BE2C (cell line): ENCODE measurements around the gene SLC9A3.
A peak's percentile ranks its signal among the peaks of the same experiment; 100 is the strongest.

Experiments
- DNase-seq: peaks from one replicate; pipeline ENCODE4 v3.0.0-alpha.2; 2020
- H3K27me3 ChIP-seq: fragments of 250-450 bp; sonication (Bioruptor Pico); 2 replicates; pipeline ENCODE4 v1.5.1; 2020; ENCODE audit warnings: mild to moderate bottlenecking
- H3K36me3 ChIP-seq: fragments of 250-450 bp; sonication (Bioruptor Pico); 2 replicates; pipeline ENCODE4 v1.5.1; 2020; ENCODE audit warnings: mild to moderate bottlenecking
- H3K4me1 ChIP-seq: fragments of 250-450 bp; sonication (Bioruptor Pico); 2 replicates; pipeline ENCODE4 v1.5.1; 2020
- H3K4me3 ChIP-seq: 2 replicates; pipeline ENCODE4 v1.5.1; 2011; ENCODE audit warnings: low read depth, low read length
- H3K9me3 ChIP-seq: fragments of 250-450 bp; sonication (Bioruptor Pico); 2 replicates; pipeline ENCODE4 v1.5.1; 2020
- TF ChIP-seq, protein P1 (sequence below): IDR thresholded peaks from 2 replicates; pipeline ENCODE4 v1.5.1; 2012; ENCODE audit warnings: mild to moderate bottlenecking, low read depth, low read length

SLC9A3 gene

DNA sequence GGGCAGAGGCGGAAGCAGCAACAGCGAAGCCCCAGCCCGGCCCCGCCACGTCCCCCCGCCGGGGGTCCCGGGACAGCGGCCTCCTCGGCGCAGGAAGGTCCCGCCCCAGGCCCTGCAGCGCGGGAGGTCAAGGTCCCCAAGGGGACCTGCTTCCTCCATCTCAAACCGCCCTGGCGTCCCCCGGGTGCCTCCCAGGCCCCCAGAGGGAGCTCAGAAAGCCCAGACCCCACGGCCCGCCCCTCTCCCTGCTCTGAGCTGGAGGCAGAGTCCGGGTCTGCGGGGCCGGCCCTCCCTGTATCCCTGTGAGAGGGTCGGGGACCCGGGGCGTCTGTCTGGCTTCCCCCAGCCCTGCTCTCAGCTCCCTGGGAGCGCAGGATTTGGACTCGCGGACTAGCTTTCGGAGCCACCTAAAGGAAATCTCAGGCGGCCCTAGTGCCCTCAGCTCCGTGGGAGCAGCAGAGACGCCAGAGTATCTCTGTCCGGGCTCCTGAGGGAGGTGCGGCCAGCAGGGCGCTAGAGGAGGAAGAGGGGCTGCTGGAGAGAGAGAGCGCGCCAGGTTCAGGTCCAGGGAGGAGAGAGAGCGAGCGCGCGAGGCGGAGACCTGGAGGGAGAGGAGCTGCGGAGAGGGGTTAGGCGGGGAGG lies 50.6 kb downstream of the SLC9A3 start:
- DNase-seq = peak; percentile 37
- peaks cover 47% of the 10 kb centered on the region for H3K27me3 ChIP-seq
- TF ChIP-seq, protein P1, sequence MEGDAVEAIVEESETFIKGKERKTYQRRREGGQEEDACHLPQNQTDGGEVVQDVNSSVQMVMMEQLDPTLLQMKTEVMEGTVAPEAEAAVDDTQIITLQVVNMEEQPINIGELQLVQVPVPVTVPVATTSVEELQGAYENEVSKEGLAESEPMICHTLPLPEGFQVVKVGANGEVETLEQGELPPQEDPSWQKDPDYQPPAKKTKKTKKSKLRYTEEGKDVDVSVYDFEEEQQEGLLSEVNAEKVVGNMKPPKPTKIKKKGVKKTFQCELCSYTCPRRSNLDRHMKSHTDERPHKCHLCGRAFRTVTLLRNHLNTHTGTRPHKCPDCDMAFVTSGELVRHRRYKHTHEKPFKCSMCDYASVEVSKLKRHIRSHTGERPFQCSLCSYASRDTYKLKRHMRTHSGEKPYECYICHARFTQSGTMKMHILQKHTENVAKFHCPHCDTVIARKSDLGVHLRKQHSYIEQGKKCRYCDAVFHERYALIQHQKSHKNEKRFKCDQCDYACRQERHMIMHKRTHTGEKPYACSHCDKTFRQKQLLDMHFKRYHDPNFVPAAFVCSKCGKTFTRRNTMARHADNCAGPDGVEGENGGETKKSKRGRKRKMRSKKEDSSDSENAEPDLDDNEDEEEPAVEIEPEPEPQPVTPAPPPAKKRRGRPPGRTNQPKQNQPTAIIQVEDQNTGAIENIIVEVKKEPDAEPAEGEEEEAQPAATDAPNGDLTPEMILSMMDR = no peak

DNA sequence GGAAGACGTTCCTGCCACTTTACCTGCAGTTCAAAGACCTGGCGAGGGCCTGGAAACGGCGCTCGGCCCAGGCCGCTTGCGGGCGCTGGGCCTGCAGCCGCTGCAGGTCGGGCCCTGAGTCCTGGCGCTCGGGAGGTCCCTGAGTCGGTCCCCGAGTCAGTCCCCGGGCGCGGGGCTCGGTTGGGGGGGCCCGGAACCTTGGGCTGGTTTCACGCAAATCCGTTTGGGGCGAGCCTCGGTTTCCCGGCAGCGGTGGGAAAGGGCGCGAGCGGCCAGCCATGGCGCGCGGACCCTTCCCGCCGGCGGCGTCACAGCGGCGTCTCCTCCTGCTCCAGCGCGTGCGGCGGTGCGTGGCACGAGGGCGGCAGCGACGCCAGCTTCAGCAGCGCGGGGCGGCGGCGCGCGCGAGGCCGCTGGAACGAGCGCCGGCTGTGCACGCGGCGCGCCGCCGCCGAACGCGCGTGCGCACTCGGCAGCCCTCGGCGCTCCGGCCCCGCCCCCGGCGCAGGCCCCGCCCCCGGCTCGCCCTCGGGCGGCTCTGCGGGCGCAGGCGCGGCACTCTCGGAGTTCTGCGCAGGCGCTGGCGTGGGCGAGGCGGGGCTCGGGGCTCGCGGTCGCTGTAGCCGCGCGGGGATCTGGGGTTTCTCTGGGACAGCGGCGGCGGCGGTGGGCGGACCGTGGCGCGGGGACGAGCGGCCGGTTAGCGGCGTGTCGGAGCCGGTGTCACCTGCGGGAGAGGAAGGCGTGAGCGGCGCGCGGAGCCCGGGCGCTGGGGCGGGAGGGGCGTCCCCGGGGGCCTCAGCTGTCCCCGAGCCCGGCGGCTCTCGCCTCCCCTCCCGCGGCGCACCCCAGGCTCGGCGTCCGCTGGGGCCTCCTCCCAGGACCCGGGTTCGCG lies 51.3 kb downstream of the SLC9A3 start:
- peaks cover 8% of the 10 kb centered on the region for H3K36me3 ChIP-seq
- no peaks in the 10 kb centered on the region for H3K9me3 ChIP-seq
- peak overlapping the region; percentile 78 for H3K4me3 ChIP-seq
- H3K4me1 ChIP-seq = no peaks in the 10 kb centered on the region
- H3K27me3 ChIP-seq = peaks cover 39% of the 10 kb centered on the region
- TF ChIP-seq, protein P1 = no peak
- DNase-seq = peak; percentile 90

More for the DNA sequence above, 50.6 kb downstream of the SLC9A3 start:
- H3K4me3 ChIP-seq = peak overlapping the region; percentile 68
- H3K36me3 ChIP-seq = peaks cover 8% of the 10 kb centered on the region
- no peaks in the 10 kb centered on the region for H3K4me1 ChIP-seq
- H3K9me3 ChIP-seq = no peaks in the 10 kb centered on the region

DNA sequence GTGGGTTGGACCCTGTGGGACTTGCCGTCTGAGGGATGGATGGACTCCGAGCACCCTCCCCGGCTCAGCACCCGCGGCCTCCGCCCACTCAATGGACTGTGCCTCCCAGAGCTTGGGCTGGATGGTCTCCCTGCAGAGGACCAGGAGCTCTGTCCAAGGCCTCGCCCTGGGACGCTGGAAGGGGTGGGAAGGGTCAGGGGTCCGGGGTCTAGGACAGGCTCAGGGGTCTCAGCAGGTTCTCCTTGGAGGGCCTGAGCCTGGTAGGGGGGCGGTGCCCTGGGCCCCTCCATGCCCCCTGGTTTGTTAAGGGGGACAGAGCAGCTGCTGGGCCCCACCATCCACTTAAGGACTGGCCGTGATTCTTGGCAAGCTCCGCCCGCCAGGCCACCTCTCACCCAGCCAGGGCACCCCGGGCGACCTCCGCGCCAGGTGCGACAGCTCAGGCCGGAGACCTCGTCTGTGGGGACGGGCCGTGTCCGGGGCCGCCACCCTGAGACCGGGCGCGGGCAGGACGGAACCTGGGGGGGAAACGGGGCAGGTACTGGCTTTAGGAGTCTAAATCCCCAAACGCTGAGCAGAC lies 52.1 kb downstream of the SLC9A3 start:
- peaks cover 32% of the 10 kb centered on the region for H3K27me3 ChIP-seq
- H3K36me3 ChIP-seq = peaks cover 8% of the 10 kb centered on the region
- H3K4me1 ChIP-seq = no peaks in the 10 kb centered on the region
- TF ChIP-seq, protein P1 = no peak
- H3K4me3 ChIP-seq = peak overlapping the region; percentile 78
- DNase-seq = peak; percentile 28
- no peaks in the 10 kb centered on the region for H3K9me3 ChIP-seq

DNA sequence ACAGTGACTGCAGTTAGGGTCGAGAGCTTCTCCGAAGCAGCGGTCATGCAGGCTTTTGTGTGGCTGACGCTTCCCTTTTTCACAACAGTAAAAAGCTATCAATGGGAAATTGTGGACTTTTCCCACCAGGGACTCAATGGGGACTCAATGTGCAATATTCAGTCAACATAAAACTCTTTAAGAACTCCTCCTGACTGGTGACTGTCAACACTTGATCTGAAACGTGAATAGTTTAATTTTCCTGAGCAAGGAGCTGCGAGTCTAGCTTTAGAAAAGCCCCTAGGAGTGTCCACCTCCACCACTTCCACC lies 52.5 kb downstream of the SLC9A3 start:
- H3K4me3 ChIP-seq = peak overlapping the region; percentile 78
- peaks cover 27% of the 10 kb centered on the region for H3K27me3 ChIP-seq
- DNase-seq = no peak
- no peaks in the 10 kb centered on the region for H3K4me1 ChIP-seq
- H3K9me3 ChIP-seq = no peaks in the 10 kb centered on the region
- TF ChIP-seq, protein P1 = no peak
- H3K36me3 ChIP-seq = peaks cover 8% of the 10 kb centered on the region

DNA sequence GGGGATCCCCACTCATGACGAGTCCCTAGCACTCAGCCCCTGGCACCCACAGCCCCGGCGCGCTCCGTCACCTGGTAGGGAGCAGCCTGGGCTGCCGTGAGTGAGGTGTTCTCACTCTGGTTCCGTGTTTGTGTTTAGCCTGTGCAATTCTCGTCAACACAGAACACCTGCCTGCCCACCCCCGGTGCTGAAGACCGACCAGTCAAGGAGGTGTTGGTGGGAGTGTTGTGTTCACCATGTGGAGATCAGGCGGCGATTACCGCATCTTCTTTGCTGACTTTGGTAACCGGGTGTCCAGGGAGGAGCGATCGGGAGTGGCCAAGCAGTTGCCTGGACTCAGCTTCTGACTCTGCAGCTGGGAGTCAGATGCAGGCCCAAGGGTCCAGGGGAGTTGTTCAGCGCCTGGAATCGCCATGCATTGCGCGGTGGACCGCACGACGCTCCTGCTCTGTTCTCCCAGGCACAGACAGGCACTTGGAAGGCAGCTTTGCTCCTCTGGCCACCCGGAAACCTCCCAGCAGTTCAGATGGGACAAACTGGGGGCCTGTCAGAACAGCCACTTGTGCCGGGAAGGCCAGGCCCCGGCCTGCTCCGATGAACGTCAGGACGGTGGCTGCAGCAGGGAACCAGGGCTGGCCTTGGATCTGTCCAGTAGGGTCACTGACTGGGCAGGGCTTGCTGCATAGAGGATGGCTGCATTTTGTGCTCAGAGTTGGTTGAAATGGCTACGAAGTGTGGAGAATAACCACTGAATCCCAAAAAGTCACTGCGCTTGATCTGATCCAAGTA lies 53.1 kb downstream of the SLC9A3 start:
- no peaks in the 10 kb centered on the region for H3K4me1 ChIP-seq
- peak overlapping the region; percentile 78 for H3K4me3 ChIP-seq
- TF ChIP-seq, protein P1 = no peak
- H3K36me3 ChIP-seq = peaks cover 8% of the 10 kb centered on the region
- DNase-seq = no peak
- H3K27me3 ChIP-seq = peaks cover 22% of the 10 kb centered on the region
- no peaks in the 10 kb centered on the region for H3K9me3 ChIP-seq
